Measurements from ENCODE around the gene CDKAL1.

CDKAL1 gene

DNA sequence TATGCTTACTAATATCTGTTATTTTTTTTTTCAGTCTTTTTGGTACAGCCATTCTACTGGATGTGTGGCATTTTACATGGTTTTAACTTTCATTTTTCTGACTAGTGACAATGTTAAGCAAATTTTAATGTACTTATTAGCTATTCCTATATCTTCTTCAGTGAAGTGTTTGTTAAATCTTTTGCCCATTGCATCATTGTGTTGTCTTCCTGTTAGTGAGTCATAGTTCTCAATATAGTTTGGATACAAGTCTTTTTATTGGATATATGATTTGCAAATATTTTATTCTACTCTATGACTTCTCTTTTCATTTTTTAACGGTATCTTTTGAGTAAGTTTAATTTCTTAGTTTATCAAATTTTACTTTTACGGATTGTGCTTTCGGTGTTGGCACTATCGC lies 519.4 kb downstream of the CDKAL1 start:
- no peak for TF ChIP-seq TCF12 (IDR thresholded peaks at IDR 0.05; ENCODE audit: low read depth)
- TF ChIP-seq ZBTB7A (IDR thresholded peaks at IDR 0.05; ENCODE audit: low read depth): no peak
- no peak for TF ChIP-seq RAD21 (IDR thresholded peaks at IDR 0.05; ENCODE audit: low read depth)
- no peak for TF ChIP-seq YY1 (IDR thresholded peaks at IDR 0.05; ENCODE audit: low read depth)
- TF ChIP-seq, protein P1, sequence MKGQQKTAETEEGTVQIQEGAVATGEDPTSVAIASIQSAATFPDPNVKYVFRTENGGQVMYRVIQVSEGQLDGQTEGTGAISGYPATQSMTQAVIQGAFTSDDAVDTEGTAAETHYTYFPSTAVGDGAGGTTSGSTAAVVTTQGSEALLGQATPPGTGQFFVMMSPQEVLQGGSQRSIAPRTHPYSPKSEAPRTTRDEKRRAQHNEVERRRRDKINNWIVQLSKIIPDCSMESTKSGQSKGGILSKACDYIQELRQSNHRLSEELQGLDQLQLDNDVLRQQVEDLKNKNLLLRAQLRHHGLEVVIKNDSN (IDR thresholded peaks at IDR 0.05): no peak
- no peak for TF ChIP-seq TEAD4 (IDR thresholded peaks at IDR 0.05)
- TF ChIP-seq CEBPB (IDR thresholded peaks at IDR 0.05): no peak
- no peak for TF ChIP-seq NFIC (IDR thresholded peaks at IDR 0.05)
- TF ChIP-seq EGR1 (IDR thresholded peaks at IDR 0.05): no peak
- TF ChIP-seq, protein P2, sequence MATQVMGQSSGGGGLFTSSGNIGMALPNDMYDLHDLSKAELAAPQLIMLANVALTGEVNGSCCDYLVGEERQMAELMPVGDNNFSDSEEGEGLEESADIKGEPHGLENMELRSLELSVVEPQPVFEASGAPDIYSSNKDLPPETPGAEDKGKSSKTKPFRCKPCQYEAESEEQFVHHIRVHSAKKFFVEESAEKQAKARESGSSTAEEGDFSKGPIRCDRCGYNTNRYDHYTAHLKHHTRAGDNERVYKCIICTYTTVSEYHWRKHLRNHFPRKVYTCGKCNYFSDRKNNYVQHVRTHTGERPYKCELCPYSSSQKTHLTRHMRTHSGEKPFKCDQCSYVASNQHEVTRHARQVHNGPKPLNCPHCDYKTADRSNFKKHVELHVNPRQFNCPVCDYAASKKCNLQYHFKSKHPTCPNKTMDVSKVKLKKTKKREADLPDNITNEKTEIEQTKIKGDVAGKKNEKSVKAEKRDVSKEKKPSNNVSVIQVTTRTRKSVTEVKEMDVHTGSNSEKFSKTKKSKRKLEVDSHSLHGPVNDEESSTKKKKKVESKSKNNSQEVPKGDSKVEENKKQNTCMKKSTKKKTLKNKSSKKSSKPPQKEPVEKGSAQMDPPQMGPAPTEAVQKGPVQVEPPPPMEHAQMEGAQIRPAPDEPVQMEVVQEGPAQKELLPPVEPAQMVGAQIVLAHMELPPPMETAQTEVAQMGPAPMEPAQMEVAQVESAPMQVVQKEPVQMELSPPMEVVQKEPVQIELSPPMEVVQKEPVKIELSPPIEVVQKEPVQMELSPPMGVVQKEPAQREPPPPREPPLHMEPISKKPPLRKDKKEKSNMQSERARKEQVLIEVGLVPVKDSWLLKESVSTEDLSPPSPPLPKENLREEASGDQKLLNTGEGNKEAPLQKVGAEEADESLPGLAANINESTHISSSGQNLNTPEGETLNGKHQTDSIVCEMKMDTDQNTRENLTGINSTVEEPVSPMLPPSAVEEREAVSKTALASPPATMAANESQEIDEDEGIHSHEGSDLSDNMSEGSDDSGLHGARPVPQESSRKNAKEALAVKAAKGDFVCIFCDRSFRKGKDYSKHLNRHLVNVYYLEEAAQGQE (IDR thresholded peaks at IDR 0.05; ENCODE audit: low read depth): no peak
- TF ChIP-seq TAF1 (IDR thresholded peaks at IDR 0.05; ENCODE audit: low read depth): no peak
- no peak for TF ChIP-seq FOXM1 (IDR thresholded peaks at IDR 0.05; ENCODE audit: borderline replicate concordance, low read depth)

DNA sequence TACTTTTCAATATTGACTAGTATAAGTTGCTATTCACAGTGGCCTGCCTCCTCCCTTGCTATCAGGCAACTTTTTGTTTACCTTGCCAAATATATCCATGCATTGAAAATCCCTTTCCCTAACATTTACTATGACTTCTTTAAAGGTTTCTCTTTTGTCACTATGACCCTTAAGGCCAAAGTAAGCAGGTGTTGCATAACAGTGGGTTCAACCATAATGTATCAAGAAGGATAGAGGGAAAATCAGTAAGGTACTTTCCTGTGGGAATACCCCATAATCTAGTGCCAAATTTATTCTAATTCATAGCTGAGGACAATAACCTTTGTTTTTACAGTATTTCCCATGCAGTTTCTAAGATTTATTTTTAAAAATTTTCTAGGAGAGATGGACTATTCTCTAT lies 527.6 kb downstream of the CDKAL1 start:
- no peak for TF ChIP-seq TAF1 (IDR thresholded peaks at IDR 0.05; ENCODE audit: low read depth)
- TF ChIP-seq FOXM1 (IDR thresholded peaks at IDR 0.05; ENCODE audit: borderline replicate concordance, low read depth): no peak
- no peak for TF ChIP-seq NFIC (IDR thresholded peaks at IDR 0.05)
- TF ChIP-seq, protein P2 (IDR thresholded peaks at IDR 0.05; ENCODE audit: low read depth): no peak
- TF ChIP-seq, protein P1 (IDR thresholded peaks at IDR 0.05): no peak
- TF ChIP-seq YY1 (IDR thresholded peaks at IDR 0.05; ENCODE audit: low read depth): no peak
- no peak for TF ChIP-seq CREB1 (IDR thresholded peaks at IDR 0.05; ENCODE audit: low read depth)
- no peak for TF ChIP-seq TCF12 (IDR thresholded peaks at IDR 0.05; ENCODE audit: low read depth)
- TF ChIP-seq EP300 (IDR thresholded peaks at IDR 0.05; ENCODE audit: borderline replicate concordance): no peak
- no peak for TF ChIP-seq RAD21 (IDR thresholded peaks at IDR 0.05; ENCODE audit: low read depth)
- no peak for TF ChIP-seq EGR1 (IDR thresholded peaks at IDR 0.05)
- no peak for TF ChIP-seq TEAD4 (IDR thresholded peaks at IDR 0.05)
- TF ChIP-seq, protein P3, sequence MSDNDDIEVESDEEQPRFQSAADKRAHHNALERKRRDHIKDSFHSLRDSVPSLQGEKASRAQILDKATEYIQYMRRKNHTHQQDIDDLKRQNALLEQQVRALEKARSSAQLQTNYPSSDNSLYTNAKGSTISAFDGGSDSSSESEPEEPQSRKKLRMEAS (IDR thresholded peaks at IDR 0.05): no peak
- no peak for TF ChIP-seq ZBTB7A (IDR thresholded peaks at IDR 0.05; ENCODE audit: low read depth)
- TF ChIP-seq CEBPB (IDR thresholded peaks at IDR 0.05): no peak

DNA sequence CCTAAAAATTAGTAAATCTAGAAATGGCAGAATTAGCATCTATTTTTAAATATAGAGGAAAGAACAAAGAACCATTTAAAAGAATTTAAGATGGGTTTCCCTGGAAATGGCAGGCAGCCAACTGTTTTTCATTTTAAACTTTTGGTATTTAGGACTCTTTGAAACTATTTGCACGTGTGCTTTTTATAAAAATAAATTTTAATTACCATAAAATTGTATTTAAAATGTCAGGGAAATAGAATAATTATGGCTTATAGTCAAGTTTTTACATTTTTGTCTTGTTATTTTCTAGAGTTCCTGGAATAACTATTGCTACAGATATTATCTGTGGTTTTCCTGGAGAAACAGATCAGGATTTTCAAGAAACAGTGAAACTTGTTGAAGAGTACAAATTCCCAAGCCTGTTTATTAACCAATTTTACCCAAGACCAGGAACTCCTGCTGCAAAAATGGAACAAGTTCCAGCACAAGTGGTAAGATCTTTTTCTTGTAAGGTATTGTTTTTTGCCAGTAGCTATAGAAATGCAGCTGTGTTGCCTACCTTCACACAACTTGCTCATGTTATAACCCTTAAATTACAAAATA lies 530.6 kb downstream of the CDKAL1 start:
- no peak for TF ChIP-seq NFIC (IDR thresholded peaks at IDR 0.05)
- TF ChIP-seq ZBTB7A (IDR thresholded peaks at IDR 0.05; ENCODE audit: low read depth): no peak
- no peak for TF ChIP-seq CEBPB (IDR thresholded peaks at IDR 0.05)

DNA sequence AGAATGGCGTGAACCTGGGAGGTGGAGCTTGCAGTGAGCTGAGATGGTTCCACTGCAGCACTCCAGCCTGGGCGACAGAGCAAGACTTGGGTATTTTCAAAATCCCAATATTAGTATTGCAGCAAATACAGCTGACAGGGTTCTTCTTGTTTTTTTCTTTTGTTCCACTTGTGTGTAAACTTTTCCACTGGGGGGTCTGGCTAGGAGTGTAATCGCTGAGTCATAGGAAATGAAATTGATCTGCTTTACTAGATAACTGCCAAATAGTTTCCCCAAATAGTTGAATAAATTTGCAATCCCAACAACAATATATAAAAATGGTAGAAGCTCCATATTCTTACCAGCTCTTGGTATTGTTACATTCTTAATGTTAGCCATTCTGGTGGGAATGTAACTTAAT lies 533.3 kb downstream of the CDKAL1 start:
- no peak for TF ChIP-seq EP300 (IDR thresholded peaks at IDR 0.05; ENCODE audit: borderline replicate concordance)
- no peak for TF ChIP-seq CREB1 (IDR thresholded peaks at IDR 0.05; ENCODE audit: low read depth)
- no peak for TF ChIP-seq RAD21 (IDR thresholded peaks at IDR 0.05; ENCODE audit: low read depth)
- no peak for TF ChIP-seq NFIC (IDR thresholded peaks at IDR 0.05)
- TF ChIP-seq CEBPB (IDR thresholded peaks at IDR 0.05): no peak
- TF ChIP-seq, protein P1 (IDR thresholded peaks at IDR 0.05): no peak
- no peak for TF ChIP-seq ZBTB7A (IDR thresholded peaks at IDR 0.05; ENCODE audit: low read depth)
- no peak for TF ChIP-seq EGR1 (IDR thresholded peaks at IDR 0.05)
- no peak for TF ChIP-seq FOXM1 (IDR thresholded peaks at IDR 0.05; ENCODE audit: borderline replicate concordance, low read depth)
- TF ChIP-seq, protein P3 (IDR thresholded peaks at IDR 0.05): no peak
- no peak for TF ChIP-seq TCF12 (IDR thresholded peaks at IDR 0.05; ENCODE audit: low read depth)
- no peak for TF ChIP-seq YY1 (IDR thresholded peaks at IDR 0.05; ENCODE audit: low read depth)
- TF ChIP-seq TEAD4 (IDR thresholded peaks at IDR 0.05): no peak
- TF ChIP-seq, protein P2 (IDR thresholded peaks at IDR 0.05; ENCODE audit: low read depth): no peak
- TF ChIP-seq TAF1 (IDR thresholded peaks at IDR 0.05; ENCODE audit: low read depth): no peak
